GM18867 (cell line): Measurements from ENCODE around the gene KREMEN1.

ENCODE experiments used
- ATAC-seq: cut with Tn5 transposase; IDR thresholded peaks from one replicate; pipeline ENCODE4 v1.9.1; 2021; ENCODE audit warnings: mild to moderate bottlenecking, moderate library complexity; ENCODE audit not compliant: unreplicated experiment

The KREMEN1 gene

DNA sequence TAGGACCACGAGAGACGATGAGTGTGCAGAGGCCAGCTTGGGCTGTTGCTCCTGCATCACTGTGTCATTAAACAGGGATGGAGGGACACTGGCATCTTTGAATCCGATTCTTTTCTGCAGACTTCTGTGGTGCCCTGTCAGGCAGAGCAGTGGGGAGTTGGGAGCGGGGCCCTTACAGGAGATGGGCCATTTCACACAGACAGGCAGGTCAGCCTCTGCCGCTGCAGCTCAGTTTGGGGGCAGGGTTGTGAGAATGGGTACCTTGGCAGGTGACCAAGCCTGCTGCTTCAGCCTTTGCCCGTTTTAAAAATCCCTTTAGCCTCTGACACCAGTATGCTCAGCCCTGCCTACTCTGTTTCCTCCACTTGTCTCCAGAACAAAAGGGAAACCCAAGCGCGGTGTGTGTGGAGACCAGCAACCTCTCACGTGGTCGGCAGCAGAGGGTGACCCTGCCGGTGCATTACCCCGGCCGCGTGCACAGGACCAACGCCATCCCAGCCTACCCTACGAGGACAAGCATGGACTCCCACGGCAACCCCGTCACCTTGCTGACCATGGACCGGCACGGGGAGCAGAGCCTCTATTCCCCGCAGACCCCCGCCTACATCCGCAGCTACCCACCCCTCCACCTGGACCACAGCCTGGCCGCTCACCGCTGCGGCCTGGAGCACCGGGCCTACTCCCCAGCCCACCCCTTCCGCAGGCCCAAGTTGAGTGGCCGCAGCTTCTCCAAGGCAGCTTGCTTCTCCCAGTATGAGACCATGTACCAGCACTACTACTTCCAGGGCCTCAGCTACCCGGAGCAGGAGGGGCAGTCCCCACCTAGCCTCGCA lies 23.8 kb upstream of the KREMEN1 start:
- no peak for ATAC-seq

DNA sequence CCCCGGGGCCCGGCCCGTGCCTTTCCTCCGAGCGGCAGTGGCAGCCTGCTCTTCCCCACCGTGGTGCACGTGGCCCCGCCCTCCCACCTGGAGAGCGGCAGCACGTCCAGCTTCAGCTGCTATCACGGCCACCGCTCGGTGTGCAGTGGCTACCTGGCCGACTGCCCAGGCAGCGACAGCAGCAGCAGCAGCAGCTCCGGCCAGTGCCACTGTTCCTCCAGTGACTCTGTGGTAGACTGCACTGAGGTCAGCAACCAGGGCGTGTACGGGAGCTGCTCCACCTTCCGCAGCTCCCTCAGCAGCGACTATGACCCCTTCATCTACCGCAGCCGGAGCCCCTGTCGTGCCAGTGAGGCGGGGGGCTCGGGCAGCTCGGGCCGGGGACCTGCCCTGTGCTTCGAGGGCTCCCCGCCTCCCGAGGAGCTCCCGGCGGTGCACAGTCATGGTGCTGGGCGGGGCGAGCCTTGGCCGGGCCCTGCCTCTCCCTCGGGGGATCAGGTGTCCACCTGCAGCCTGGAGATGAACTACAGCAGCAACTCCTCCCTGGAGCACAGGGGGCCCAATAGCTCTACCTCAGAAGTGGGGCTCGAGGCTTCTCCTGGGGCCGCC lies 23.1 kb upstream of the KREMEN1 start:
- no peak for ATAC-seq

DNA sequence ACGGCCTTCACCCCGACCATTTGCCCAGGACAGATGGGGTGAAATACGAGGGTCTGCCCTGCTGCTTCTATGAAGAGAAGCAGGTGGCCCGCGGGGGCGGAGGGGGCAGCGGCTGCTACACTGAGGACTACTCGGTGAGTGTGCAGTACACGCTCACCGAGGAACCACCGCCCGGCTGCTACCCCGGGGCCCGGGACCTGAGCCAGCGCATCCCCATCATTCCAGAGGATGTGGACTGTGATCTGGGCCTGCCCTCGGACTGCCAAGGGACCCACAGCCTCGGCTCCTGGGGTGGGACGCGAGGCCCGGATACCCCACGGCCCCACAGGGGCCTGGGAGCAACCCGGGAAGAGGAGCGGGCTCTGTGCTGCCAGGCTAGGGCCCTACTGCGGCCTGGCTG lies 22.4 kb upstream of the KREMEN1 start:
- ATAC-seq: no peak

DNA sequence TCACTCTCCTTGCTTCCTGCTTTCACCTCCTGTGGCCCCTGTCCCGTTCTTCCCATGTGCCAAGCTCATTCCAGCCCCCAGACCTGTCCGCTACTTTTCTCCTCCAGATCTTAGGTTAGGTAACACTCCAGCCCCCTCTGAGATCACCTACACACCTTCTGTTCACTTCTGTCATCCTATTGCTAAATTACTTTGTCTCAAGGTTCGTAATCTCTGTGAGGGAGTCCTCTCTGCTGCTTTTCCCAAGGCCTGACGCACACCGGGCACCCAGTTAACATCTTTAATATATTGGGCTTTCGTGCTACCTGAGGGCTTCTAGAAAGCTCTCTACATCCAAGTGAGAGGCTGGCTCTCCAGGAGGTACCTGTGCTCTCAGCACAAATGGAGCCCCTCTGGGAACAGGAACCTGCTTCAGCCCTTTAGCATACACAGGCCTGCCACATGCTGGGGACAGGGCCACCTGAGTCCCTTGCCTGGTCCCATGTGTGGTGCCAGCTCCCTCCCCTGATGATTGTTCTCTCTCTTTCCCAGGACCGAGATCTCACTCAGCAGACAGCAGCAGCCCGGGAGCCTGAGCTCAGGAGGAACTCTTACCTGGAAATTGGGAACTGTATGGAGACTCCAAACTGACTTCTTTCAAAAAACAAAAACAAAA lies 19.7 kb upstream of the KREMEN1 start:
- no peak for ATAC-seq

DNA sequence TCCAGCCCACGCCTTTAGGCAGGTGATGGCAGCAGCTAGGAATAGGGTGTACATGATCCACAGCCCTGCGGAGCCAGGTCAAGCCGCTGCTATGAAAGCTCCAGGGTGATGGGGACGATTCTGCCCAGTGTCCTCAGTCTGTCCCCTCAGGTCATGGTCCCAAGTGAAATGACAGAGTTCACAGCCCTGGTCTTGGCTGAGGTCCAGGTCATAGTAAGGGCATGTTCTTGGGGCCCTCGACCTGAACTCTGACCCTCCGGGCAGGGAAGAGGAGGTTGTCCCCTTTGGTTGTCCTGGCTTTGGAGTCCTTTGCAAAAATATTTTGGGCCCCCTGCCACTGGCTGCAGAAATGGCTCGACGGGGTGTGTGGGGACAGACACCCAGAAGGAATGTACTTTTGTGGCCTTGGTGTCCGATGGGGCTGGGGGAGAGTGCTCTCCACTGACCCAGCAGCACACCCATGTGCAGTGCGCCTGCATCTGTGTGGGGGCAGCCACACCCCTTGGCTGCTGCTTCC lies 18.5 kb upstream of the KREMEN1 start:
- no peak for ATAC-seq

DNA sequence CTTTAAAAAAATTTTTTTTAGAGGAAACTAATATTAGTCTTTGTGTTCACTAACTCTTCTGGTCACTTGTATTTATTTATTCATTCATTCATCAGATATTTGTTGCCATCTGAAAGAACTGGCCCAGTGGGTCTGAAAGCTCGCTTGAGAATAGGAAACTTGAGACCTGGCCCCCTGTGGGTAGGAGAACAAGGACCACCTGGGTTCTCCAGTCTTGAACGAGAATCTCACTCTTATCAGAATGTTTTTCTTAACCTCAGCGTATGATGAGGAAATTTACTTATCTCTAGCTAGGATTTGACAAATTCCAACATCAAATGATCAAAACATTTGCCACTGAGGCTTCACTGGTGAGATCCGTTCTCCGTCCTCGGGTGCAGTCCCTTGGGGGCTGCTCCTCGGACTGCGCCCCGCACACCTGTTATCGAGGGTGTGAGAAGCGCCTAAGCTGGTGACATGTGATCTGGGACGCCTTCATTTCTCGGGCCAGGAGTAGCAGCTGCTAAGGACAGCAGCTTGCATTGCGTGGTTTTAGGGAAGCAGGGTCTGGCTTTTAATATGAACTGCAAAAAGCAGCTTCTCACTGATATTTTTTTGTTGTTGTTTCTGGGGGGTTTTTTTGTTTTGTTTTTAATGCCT lies 17.5 kb upstream of the KREMEN1 start:
- no peak for ATAC-seq

DNA sequence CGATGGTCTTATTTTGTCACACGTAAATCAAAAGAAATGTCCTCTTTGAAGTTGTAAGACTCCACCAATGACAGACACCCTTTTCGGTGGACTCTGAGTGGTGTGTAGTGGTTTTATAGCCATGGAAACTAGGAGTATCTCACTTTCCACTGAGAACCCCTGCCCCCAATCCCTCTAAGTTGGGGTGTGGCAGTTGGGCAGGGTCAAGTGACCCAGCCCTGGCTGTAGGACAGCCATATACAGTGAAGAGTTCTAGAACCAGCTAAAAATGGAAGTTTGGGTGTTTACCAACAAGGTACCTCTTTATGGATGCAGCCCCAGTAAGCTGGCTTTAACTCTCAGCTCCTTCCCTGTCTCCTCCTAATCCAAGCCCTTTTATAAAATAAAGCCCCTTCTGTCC lies 16.4 kb upstream of the KREMEN1 start:
- no peak for ATAC-seq

DNA sequence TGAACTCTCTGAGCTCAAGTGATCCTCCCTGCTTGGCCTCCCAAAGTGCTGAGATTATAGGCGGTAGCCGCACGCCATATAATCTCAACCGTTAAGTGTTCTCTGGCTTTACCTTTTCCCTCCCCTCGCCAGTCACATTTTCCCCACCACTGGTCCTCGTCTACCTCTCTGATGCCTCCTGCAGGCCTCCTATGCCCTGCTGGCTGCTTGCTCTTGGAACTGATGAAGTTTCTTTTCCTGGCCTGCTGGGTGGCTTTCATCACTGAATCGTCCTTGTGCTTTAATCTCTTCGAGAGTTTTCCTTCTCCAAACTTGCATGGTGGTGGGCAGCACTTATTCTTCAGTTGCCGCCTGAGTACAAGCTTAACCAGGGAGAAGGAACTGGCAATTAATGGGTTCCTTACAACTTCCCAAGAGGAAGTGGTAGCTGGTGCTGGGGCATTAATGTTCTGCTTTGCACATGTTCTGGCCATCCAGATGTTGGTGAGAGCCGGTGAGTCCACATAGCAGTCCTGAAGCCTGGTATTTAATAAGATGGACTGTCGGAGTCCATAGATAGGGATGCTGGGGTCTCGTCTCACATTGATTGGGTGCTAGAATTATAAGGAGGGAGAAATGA lies 12.5 kb upstream of the KREMEN1 start:
- ATAC-seq: no peak

DNA sequence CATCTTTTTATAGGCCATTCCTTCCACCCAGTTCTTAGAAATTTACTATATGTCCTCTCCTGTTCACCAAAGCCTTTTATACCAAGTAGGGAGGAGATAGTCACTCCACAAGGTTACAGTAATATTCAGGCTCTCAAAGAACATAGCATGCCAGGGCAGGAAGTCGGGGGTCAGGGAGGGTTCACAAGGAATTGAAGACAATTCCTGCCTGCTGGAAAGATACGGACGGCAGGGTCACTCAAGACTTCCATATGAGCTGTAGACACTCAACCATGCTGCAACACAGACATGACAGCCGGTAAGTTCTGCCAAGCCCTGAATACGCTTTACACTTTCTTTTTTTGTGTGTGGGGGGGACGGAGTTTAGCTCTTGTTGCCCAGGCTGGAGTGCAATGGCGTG lies 11.9 kb upstream of the KREMEN1 start:
- no peak for ATAC-seq

DNA sequence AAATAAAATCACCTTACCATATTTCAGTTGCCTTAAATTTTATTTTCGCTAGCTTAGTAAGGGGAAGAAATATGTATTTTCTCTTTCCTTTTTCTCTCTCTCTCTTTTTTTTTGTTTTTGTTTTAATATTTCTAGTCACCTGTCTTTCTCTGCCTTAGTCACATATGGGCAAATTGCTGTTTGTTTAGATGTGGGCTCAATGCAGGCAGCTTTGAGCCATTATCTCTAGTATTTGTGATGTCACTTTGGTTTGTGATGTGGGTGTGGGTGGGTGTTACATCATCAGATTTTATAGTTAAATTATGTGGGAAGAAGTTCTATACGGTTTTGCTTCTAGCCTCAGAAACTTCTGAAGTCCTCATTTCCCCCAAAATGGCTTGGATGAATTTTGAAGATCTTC lies 11.1 kb upstream of the KREMEN1 start, which contains the start of gene C22orf31:
Gene C22orf31 (minus strand): TSS at position 59 of the 400 bp plus-strand sequence. CDS start 39 bp downstream, at position 20.
- no peak for ATAC-seq

DNA sequence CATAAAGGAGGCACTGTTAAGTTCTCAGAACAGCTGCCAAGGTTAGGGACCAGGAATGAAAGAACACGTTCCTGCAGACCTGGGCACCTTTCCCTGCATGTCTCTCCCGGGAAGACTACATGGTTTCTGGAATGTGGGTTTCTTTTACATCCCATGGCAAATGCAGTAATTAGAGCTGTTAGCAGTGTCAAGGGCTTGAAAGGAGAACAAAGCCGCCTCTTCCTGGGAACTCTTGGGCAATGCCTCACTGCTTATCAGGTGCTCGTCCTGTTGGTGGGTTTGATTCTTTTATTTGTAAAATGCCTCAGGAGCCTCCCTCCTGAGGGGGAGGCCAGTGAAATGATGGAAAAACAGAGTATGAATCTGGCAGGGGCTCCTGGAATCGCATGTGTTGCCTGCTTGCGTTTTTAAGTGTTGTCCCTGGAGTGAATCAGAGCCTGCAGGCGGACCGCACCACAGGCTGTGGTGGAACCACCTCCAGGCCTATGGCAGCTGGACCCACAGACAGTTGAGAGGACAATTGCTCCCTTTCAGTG lies 10.5 kb upstream of the KREMEN1 start:
- ATAC-seq: no peak

DNA sequence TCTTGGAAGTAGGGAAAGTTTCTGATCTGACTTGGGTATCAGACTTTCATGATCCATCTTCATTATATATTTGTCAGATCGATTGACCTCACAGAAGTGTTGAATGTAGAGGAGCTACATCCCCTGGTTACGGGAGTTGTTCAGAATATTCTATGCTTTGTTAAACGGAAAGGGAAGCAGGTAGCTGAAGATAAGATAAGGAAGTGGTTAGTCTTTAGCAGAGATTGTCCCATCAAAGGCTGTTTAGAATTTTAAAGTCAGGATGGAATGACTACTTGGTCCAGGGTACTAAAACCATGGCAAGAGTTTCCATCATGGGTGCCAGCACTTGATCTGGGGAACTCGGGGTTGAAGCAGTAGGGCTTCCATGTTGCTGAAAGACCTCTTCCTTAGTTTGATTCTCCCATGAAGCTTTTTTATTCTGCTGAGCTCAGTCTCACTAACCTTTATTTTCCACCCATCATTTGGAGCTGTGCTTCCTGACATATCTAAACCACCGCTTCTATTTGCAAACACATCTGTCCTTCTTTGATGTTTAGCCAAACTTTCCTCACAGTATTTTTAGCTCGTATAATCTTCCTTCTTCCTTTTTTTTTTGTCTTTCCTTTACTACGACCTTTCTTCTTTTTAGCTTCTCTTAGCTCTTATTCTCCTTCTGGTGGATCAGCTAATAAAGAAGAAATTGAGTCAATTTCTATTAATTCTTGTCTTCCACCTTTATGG lies 7.2 kb upstream of the KREMEN1 start:
- no peak for ATAC-seq

DNA sequence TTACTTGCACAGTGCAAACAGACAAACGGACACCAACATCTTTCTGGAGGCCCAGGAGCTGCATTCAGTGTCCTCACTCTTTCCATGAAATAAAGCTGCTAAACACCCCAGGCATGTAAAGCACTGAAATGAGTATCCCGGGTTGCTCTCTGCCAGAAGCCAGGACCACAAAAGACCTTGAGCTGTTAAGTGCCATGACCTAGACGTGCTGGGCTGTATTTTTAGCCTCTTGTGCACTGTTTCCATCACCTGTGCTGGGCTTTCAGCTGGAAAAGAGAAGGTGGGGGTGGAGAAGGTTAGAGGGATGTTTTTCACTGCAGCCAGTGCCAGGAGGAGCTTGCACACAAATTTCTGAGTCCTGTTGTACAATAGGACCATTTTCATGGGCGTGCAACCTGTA lies 3.4 kb upstream of the KREMEN1 start:
- ATAC-seq: no peak

DNA sequence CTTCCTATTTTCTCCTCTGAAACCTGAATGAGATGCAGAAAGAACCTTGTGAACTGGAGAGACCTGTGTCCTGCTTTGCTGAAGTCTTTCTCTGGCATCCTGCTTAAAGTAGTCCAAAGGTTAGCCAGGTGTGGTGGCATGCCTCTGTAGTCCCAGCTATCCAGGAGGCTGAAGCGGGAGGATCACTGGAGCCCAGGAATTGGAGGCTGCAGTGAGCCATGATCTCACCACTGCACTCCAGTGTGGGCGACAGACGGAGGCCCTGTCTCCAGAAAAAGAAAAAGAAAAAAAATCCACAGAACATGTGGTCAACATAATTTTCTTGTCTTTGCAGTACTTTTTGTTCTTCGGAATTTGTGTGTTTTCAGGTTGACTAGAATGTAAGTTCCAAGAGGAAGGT lies 2.3 kb upstream of the KREMEN1 start:
- no peak for ATAC-seq

DNA sequence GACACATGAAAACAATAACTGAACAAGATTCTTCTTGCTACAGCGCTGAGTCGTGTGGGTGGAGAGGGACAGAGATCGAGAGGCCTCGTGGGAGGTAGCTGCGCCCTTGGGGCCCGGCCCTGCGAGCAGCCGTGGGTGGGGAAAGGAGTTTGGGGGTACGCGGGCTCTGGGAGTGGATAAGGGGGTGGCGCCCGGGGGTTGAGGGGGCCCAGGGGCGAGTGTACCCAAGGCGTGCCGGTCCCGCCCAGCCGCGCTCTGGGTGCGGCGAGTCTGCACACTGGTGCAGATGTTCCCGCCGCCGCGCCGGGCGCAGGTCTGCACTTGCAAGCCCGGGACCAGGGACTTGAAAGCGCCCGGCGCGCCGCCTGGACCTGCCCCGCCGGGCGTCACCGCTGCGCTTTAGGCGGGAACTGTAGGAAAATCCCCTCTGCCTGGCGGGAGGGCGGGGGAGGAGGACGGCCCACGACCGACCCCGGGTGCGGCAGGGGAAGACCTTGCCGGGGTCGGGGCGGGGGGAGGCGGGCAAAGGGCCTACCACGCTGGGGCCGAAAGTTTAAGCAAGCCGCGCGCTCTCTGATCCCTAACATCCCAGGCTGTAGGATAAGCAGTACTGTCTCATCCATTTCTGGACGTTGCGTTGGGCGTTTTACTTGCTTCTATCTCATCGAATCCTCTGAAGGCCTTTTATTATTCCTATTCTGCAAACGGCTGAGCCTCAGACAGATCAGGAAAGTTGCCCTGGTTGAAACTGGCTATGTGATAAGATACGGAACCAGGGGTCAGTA lies 1.4 kb upstream of the KREMEN1 start:
- no peak for ATAC-seq

DNA sequence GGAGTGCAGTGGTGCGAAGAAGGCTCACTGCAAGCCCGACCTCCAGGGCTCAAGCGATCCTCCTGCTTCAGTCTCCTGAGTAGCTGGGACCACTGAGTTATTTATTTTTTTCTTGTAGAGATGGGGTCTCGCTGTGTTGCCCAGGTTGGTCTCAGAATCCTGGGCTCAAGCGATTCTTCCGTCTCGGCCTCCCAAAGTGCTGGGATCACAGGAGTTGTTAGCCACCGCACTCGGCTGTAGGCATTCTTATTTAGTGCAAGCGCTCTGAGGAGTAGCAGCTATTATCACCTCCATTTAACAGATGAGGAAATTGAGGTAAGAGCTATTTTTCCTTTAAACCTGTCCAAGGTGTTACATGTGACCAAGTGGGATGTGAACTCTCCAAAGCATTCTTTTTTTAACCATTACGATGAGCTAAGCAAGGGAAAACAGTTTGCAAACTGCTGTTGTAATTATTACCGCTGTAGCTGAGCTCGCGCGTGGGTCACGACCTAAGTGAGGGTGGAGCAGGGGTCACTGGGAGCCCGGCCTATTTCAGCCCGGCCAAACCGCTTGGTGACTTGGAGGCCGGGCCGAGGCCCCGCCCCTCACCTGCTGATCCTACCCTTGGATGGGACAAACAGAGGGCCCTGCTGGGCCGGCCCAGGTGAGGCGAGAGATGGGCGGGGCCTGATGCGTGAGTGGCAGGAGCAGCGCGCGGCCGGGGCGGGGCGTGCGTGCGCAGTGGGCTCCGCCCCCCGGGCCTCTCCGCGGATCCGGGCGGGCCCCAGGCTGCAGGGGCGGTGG lies 449 bp upstream of the KREMEN1 start:
- ATAC-seq: peak; percentile 87

DNA sequence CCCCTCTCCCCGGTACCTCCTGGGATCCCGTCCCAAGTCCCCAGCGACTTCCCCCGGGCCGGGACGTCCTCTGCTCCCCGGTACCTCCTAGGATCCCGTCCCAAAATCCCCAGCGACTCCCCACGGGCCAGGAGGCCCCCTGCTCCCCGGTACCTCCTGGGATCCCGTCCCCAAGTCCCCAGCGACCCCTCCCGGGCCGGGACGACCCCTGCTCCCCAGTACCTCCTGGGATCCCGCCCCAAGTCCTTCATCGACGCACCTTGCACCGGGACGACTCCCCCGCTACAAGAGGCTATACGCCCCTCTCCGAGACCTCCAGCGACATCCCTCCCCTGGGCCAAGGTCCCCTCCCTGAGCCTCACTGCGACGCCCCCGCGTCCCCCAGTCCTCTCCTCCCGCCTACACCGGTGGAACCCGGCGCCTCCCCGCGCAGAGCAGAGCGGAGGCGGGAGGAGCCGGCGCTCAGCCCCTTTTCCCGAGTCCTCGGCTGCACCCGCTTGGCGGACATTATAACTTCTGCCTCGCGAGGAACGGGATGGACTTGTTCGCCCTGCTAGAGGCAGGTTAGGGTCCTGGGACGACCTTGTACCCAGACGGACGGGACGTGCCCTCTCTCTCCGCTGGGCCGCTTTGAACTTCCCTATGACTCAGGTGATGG lies 912 bp downstream of the KREMEN1 start:
- ATAC-seq: no peak

DNA sequence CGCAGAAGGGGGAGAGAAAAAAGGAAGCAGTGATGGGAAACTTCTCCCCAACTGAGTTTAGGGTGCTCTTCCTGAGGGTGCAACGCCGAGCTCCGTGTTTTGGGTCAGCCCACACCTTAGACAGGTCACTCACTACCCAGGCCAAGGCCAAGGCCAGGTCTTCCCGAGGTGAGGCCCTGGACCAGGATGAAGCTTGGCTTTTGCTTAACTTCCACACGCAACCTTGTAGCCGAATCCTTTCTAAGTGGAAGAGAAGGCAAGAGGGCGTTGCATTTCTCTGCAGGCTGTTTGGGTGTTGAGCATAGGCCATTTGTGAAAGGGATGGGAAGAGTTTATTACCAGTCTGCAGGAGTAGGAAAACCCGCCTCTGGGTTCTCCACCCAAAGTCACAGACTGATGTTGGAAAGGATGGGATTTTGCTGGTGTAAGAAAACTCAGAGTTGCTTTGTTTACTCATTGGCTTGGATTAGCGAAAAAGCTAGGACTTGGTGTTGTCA lies 1.5 kb downstream of the KREMEN1 start:
- no peak for ATAC-seq
